ENCODE data around the gene EPO.
"Not testable (repeated sequence)": the region's sequence is repeated elsewhere in the genome, so short reads cannot be mapped to it uniquely, and the experiment has no call there.

Gene EPO

GRCh38 chr7:100744605-100745004, 24.3 kb downstream of the EPO start:
- DNase-seq, result no peak

GRCh38 chr7:100745184-100745583, 24.9 kb downstream of the EPO start:
- peak; percentile 20 for DNase-seq

- DNase-seq, result no peak
Measured at GRCh38 chr7:100752994-100753393, 32.7 kb downstream of the EPO start.

GRCh38 chr7:100753750-100754149, 33.5 kb downstream of the EPO start:
- DNase-seq, result no peak

- no peak for DNase-seq
Measured at GRCh38 chr7:100759357-100760171, 39.3 kb downstream of the EPO start.

GRCh38 chr7:100762841-100763240, 42.6 kb downstream of the EPO start:
- not testable (repeated sequence) for DNase-seq

- no peak for DNase-seq
Measured at GRCh38 chr7:100763556-100764140, 43.4 kb downstream of the EPO start.

- no peak for DNase-seq
Measured at GRCh38 chr7:100764841-100765240, 44.6 kb downstream of the EPO start.

- no peak for DNase-seq
Measured at GRCh38 chr7:100765250-100765649, 45.0 kb downstream of the EPO start.

GRCh38 chr7:100768784-100769183, 48.5 kb downstream of the EPO start:
- no peak for DNase-seq

Data from activated CD8-positive, alpha-beta memory T cell treated with anti-CD3 and anti-CD28 coated beads, Interleukin-2, amount 50 U/mL, for 4 hours (primary cell).